ENCODE data around the gene CACNB4.

The CACNB4 gene

GRCh38 chr2:152062125-152063091 lies 36.4 kb downstream of the CACNB4 start:
- H3K27ac ChIP-seq (ENCODE audit: low read depth, low read length), result no peak overlapping the region
- H3K4me1 ChIP-seq (ENCODE audit: control insufficient read depth, insufficient read depth, low read length), result no peaks in the 10 kb centered on the region
- H3K27me3 ChIP-seq (ENCODE audit: control insufficient read depth, insufficient read depth, low read length), result no peaks in the 10 kb centered on the region
- no peak overlapping the region for H3K9ac ChIP-seq (ENCODE audit: low read length)
- no peaks in the 10 kb centered on the region for H3K36me3 ChIP-seq (ENCODE audit: control insufficient read depth, insufficient read depth, low read length)
- no peak overlapping the region for H3K4me3 ChIP-seq (ENCODE audit: low read length)

GRCh38 chr2:152061383-152061782 lies 37.5 kb downstream of the CACNB4 start:
- Histone ChIP-seq H3K4me1 (ENCODE audit: control insufficient read depth, insufficient read depth, low read length) (no peaks in the 10 kb centered on the region), H3K27me3 (ENCODE audit: control insufficient read depth, insufficient read depth, low read length) (no peaks in the 10 kb centered on the region)

GRCh38 chr2:152058655-152059054 lies 40.2 kb downstream of the CACNB4 start:
- Histone ChIP-seq H3K4me3 (ENCODE audit: low read length) (no peak overlapping the region), H3K27me3 (ENCODE audit: control insufficient read depth, insufficient read depth, low read length) (no peaks in the 10 kb centered on the region), H3K27ac (ENCODE audit: low read depth, low read length) (no peak overlapping the region), H3K9ac (ENCODE audit: low read length) (no peak overlapping the region), H3K4me1 (ENCODE audit: control insufficient read depth, insufficient read depth, low read length) (no peaks in the 10 kb centered on the region), H3K36me3 (ENCODE audit: control insufficient read depth, insufficient read depth, low read length) (no peaks in the 10 kb centered on the region)

More at GRCh38 chr2:152061383-152061782, 37.5 kb downstream of the CACNB4 start:
- H3K27ac ChIP-seq (ENCODE audit: low read depth, low read length), result no peak overlapping the region
- no peaks in the 10 kb centered on the region for H3K36me3 ChIP-seq (ENCODE audit: control insufficient read depth, insufficient read depth, low read length)
- H3K9ac ChIP-seq (ENCODE audit: low read length), result no peak overlapping the region
- H3K4me3 ChIP-seq (ENCODE audit: low read length), result no peak overlapping the region

GRCh38 chr2:152056418-152056817 lies 42.4 kb downstream of the CACNB4 start:
- H3K4me1 ChIP-seq (ENCODE audit: control insufficient read depth, insufficient read depth, low read length), result no peaks in the 10 kb centered on the region
- H3K4me3 ChIP-seq (ENCODE audit: low read length), result no peak overlapping the region
- no peaks in the 10 kb centered on the region for H3K27me3 ChIP-seq (ENCODE audit: control insufficient read depth, insufficient read depth, low read length)

GRCh38 chr2:152055366-152056108 lies 43.3 kb downstream of the CACNB4 start:
- no peak overlapping the region for H3K27ac ChIP-seq (ENCODE audit: low read depth, low read length)

More at GRCh38 chr2:152056418-152056817, 42.4 kb downstream of the CACNB4 start:
- Histone ChIP-seq H3K36me3 (ENCODE audit: control insufficient read depth, insufficient read depth, low read length) (no peaks in the 10 kb centered on the region), H3K9ac (ENCODE audit: low read length) (no peak overlapping the region), H3K27ac (ENCODE audit: low read depth, low read length) (no peak overlapping the region)

GRCh38 chr2:152054593-152054992 lies 44.3 kb downstream of the CACNB4 start:
- Histone ChIP-seq H3K9ac (ENCODE audit: low read length) (no peak overlapping the region), H3K4me3 (ENCODE audit: low read length) (no peak overlapping the region), H3K36me3 (ENCODE audit: control insufficient read depth, insufficient read depth, low read length) (no peaks in the 10 kb centered on the region), H3K27me3 (ENCODE audit: control insufficient read depth, insufficient read depth, low read length) (no peaks in the 10 kb centered on the region), H3K4me1 (ENCODE audit: control insufficient read depth, insufficient read depth, low read length) (no peaks in the 10 kb centered on the region), H3K27ac (ENCODE audit: low read depth, low read length) (no peak overlapping the region)

More at GRCh38 chr2:152055366-152056108, 43.3 kb downstream of the CACNB4 start:
- H3K27me3 ChIP-seq (ENCODE audit: control insufficient read depth, insufficient read depth, low read length), result no peaks in the 10 kb centered on the region
- H3K36me3 ChIP-seq (ENCODE audit: control insufficient read depth, insufficient read depth, low read length), result no peaks in the 10 kb centered on the region
- H3K9ac ChIP-seq (ENCODE audit: low read length), result no peak overlapping the region
- H3K4me1 ChIP-seq (ENCODE audit: control insufficient read depth, insufficient read depth, low read length), result no peaks in the 10 kb centered on the region
- no peak overlapping the region for H3K4me3 ChIP-seq (ENCODE audit: low read length)

- Histone ChIP-seq H3K4me3 (ENCODE audit: low read length) (no peak overlapping the region), H3K4me1 (ENCODE audit: control insufficient read depth, insufficient read depth, low read length) (no peaks in the 10 kb centered on the region), H3K27me3 (ENCODE audit: control insufficient read depth, insufficient read depth, low read length) (no peaks in the 10 kb centered on the region), H3K36me3 (ENCODE audit: control insufficient read depth, insufficient read depth, low read length) (no peaks in the 10 kb centered on the region), H3K9ac (ENCODE audit: low read length) (no peak overlapping the region), H3K27ac (ENCODE audit: low read depth, low read length) (no peak overlapping the region)
Observed at GRCh38 chr2:152051436-152051835, 47.4 kb downstream of the CACNB4 start.

GRCh38 chr2:152050915-152051314 lies 47.9 kb downstream of the CACNB4 start:
- Histone ChIP-seq H3K4me1 (ENCODE audit: control insufficient read depth, insufficient read depth, low read length) (no peaks in the 10 kb centered on the region), H3K4me3 (ENCODE audit: low read length) (no peak overlapping the region), H3K9ac (ENCODE audit: low read length) (no peak overlapping the region), H3K27ac (ENCODE audit: low read depth, low read length) (no peak overlapping the region), H3K27me3 (ENCODE audit: control insufficient read depth, insufficient read depth, low read length) (no peaks in the 10 kb centered on the region), H3K36me3 (ENCODE audit: control insufficient read depth, insufficient read depth, low read length) (no peaks in the 10 kb centered on the region)

- Histone ChIP-seq H3K4me3 (ENCODE audit: low read length) (no peak overlapping the region), H3K27me3 (ENCODE audit: control insufficient read depth, insufficient read depth, low read length) (no peaks in the 10 kb centered on the region), H3K4me1 (ENCODE audit: control insufficient read depth, insufficient read depth, low read length) (no peaks in the 10 kb centered on the region), H3K9ac (ENCODE audit: low read length) (no peak overlapping the region), H3K36me3 (ENCODE audit: control insufficient read depth, insufficient read depth, low read length) (no peaks in the 10 kb centered on the region), H3K27ac (ENCODE audit: low read depth, low read length) (no peak overlapping the region)
Observed at GRCh38 chr2:152050341-152050740, 48.5 kb downstream of the CACNB4 start.

GRCh38 chr2:152049541-152049940 lies 49.3 kb downstream of the CACNB4 start:
- no peaks in the 10 kb centered on the region for H3K36me3 ChIP-seq (ENCODE audit: control insufficient read depth, insufficient read depth, low read length)
- no peaks in the 10 kb centered on the region for H3K4me1 ChIP-seq (ENCODE audit: control insufficient read depth, insufficient read depth, low read length)
- H3K27ac ChIP-seq (ENCODE audit: low read depth, low read length), result no peak overlapping the region

GRCh38 chr2:152047824-152048471 lies 50.9 kb downstream of the CACNB4 start:
- no peak overlapping the region for H3K9ac ChIP-seq (ENCODE audit: low read length)
- H3K36me3 ChIP-seq (ENCODE audit: control insufficient read depth, insufficient read depth, low read length), result no peaks in the 10 kb centered on the region
- H3K4me1 ChIP-seq (ENCODE audit: control insufficient read depth, insufficient read depth, low read length), result no peaks in the 10 kb centered on the region
- no peak overlapping the region for H3K4me3 ChIP-seq (ENCODE audit: low read length)
- no peaks in the 10 kb centered on the region for H3K27me3 ChIP-seq (ENCODE audit: control insufficient read depth, insufficient read depth, low read length)
- H3K27ac ChIP-seq (ENCODE audit: low read depth, low read length), result no peak overlapping the region

More at GRCh38 chr2:152049541-152049940, 49.3 kb downstream of the CACNB4 start:
- H3K27me3 ChIP-seq (ENCODE audit: control insufficient read depth, insufficient read depth, low read length), result no peaks in the 10 kb centered on the region
- no peak overlapping the region for H3K4me3 ChIP-seq (ENCODE audit: low read length)
- no peak overlapping the region for H3K9ac ChIP-seq (ENCODE audit: low read length)

GRCh38 chr2:152046940-152047339 lies 51.9 kb downstream of the CACNB4 start:
- Histone ChIP-seq H3K4me3 (ENCODE audit: low read length) (no peak overlapping the region), H3K36me3 (ENCODE audit: control insufficient read depth, insufficient read depth, low read length) (no peaks in the 10 kb centered on the region), H3K27me3 (ENCODE audit: control insufficient read depth, insufficient read depth, low read length) (no peaks in the 10 kb centered on the region), H3K27ac (ENCODE audit: low read depth, low read length) (no peak overlapping the region), H3K4me1 (ENCODE audit: control insufficient read depth, insufficient read depth, low read length) (no peaks in the 10 kb centered on the region), H3K9ac (ENCODE audit: low read length) (no peak overlapping the region)

Measured in rectal smooth muscle tissue (tissue), 1 donor.